Measurements from ENCODE around the gene SLX4IP. TPM values are rescaled to one million over a fixed set of nuclear protein-coding genes. Genes with fewer than 3 reads are reported as not detected.

The SLX4IP gene
- total and polyA plus RNA-seq, 2 of the 13 experiments (the other 11 are each of a cell fraction or from before 2014, with no cell fraction given), result 3.6 to 7.3 TPM

DNA sequence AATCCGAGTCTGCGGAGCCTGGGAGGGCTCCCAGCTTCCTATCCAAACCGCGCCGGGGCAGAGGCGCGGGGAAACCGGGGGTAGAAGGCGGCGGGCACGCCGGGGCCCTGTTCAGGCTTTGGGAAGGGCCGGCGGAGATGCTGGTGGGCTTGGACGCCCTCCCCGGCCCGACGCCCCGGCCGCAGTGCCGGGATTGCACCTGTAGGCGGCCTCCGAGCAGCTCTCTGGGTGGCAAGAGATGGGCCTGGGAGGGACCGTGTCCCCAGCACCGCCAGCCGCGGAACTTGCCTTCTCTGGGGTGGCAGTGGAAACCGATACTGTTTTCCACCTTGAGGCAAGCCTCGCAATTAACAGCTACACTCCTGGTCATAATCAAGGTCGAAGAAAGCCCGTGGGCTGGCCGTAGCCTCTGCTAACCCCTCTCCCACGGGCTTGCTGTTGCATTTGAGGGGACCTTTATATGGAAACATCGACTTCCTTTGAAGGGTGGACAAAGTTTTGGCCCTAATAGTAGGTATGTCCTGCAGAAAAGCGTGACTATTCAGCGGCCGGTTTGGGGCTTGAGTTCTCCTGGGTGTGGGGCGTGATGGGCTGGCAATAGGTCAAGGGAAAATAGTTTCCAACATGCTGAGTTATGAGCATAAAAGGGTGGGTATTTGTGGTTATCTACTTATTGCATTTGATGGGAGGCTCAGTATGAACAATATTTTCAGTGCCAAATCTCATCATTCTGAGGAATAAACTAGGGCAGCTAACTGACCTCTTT lies 239.8 kb downstream of the SLX4IP start (continued):
- TF ChIP-seq, protein P1, sequence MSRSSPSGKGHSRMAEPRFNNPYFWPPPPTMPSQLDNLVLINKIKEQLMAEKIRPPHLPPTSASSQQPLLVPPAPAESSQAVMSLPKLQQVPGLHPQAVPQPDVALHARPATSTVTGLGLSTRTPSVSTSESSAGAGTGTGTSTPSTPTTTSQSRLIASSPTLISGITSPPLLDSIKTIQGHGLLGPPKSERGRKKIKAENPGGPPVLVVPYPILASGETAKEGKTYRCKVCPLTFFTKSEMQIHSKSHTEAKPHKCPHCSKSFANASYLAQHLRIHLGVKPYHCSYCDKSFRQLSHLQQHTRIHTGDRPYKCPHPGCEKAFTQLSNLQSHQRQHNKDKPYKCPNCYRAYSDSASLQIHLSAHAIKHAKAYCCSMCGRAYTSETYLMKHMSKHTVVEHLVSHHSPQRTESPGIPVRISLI (CRISPR knock-in tag; IDR thresholded peaks at IDR 0.05; ENCODE audit: borderline replicate concordance), result no peak
- TF ChIP-seq ZNF432 (CRISPR knock-in tag; IDR thresholded peaks at IDR 0.05; ENCODE audit: borderline replicate concordance), result no peak
- TF ChIP-seq ZNF263 (CRISPR knock-in tag; IDR thresholded peaks at IDR 0.05), result no peak
- TF ChIP-seq MAFK (conservative IDR thresholded peaks at IDR 0.05 in 1 of 2, IDR thresholded peaks at IDR 0.05 in 1 of 2; ENCODE audit: low read length in 2 of 2), result no peak
- no peak for TF ChIP-seq ZNF30 (CRISPR knock-in tag; IDR thresholded peaks at IDR 0.05)
- TF ChIP-seq PITX1 (CRISPR knock-in tag; IDR thresholded peaks at IDR 0.05), result peak; percentile 77; the same call in 1 of the 2 replicates
- TF ChIP-seq ZNF282 (IDR thresholded peaks at IDR 0.05; ENCODE audit: partially characterized antibody), result no peak
- TF ChIP-seq ZNF326 (CRISPR knock-in tag; IDR thresholded peaks at IDR 0.05; ENCODE audit: borderline replicate concordance), result no peak
- TF ChIP-seq, protein P2, sequence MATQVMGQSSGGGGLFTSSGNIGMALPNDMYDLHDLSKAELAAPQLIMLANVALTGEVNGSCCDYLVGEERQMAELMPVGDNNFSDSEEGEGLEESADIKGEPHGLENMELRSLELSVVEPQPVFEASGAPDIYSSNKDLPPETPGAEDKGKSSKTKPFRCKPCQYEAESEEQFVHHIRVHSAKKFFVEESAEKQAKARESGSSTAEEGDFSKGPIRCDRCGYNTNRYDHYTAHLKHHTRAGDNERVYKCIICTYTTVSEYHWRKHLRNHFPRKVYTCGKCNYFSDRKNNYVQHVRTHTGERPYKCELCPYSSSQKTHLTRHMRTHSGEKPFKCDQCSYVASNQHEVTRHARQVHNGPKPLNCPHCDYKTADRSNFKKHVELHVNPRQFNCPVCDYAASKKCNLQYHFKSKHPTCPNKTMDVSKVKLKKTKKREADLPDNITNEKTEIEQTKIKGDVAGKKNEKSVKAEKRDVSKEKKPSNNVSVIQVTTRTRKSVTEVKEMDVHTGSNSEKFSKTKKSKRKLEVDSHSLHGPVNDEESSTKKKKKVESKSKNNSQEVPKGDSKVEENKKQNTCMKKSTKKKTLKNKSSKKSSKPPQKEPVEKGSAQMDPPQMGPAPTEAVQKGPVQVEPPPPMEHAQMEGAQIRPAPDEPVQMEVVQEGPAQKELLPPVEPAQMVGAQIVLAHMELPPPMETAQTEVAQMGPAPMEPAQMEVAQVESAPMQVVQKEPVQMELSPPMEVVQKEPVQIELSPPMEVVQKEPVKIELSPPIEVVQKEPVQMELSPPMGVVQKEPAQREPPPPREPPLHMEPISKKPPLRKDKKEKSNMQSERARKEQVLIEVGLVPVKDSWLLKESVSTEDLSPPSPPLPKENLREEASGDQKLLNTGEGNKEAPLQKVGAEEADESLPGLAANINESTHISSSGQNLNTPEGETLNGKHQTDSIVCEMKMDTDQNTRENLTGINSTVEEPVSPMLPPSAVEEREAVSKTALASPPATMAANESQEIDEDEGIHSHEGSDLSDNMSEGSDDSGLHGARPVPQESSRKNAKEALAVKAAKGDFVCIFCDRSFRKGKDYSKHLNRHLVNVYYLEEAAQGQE (IDR thresholded peaks at IDR 0.05; ENCODE audit: borderline replicate concordance in 1 of 2, low read depth in 1 of 2, low read length in 2 of 2), result no peak
- no peak for TF ChIP-seq AKAP8 (CRISPR knock-in tag; IDR thresholded peaks at IDR 0.05)
- peak; percentile 53; the same call in 1 of the 2 replicates for TF ChIP-seq ZNF274 (CRISPR knock-in tag; IDR thresholded peaks at IDR 0.05)
- TF ChIP-seq ZNF670 (CRISPR knock-in tag; IDR thresholded peaks at IDR 0.05; ENCODE audit: borderline replicate concordance), result peak; percentile 13; the same call in 1 of the 2 replicates
- TF ChIP-seq, protein P3, sequence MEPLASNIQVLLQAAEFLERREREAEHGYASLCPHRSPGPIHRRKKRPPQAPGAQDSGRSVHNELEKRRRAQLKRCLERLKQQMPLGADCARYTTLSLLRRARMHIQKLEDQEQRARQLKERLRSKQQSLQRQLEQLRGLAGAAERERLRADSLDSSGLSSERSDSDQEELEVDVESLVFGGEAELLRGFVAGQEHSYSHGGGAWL (CRISPR knock-in tag; IDR thresholded peaks at IDR 0.05), result peak; percentile 81
- TF ChIP-seq HMG20B (CRISPR knock-in tag; conservative IDR thresholded peaks at IDR 0.05), result 0 out of 2 replicates have a peak, but pooled peaks have one; percentile 38
- TF ChIP-seq SAP130 (CRISPR knock-in tag; IDR thresholded peaks at IDR 0.05; ENCODE audit: low read depth), result 0 out of 2 replicates have a peak, but pooled peaks have one; percentile 34
- peak; percentile 98 for TF ChIP-seq AGO2 (optimal IDR thresholded peaks at IDR 0.05; ENCODE audit: low read depth, low read length)
- TF ChIP-seq ZNF598 (CRISPR knock-in tag; IDR thresholded peaks at IDR 0.05; ENCODE audit: borderline replicate concordance), result peak; percentile 94
- TF ChIP-seq HNF4G (IDR thresholded peaks at IDR 0.05; ENCODE audit: borderline replicate concordance, low read depth, low read length), result no peak
- TF ChIP-seq HNF4G (CRISPR knock-in tag; IDR thresholded peaks at IDR 0.05; ENCODE audit: borderline replicate concordance, low read depth), result no peak
- TF ChIP-seq SETDB1 (CRISPR knock-in tag; IDR thresholded peaks at IDR 0.05; ENCODE audit: borderline replicate concordance), result no peak
- peak; percentile 70 for TF ChIP-seq BCL6 (CRISPR knock-in tag; IDR thresholded peaks at IDR 0.05)
- TF ChIP-seq, protein P4, sequence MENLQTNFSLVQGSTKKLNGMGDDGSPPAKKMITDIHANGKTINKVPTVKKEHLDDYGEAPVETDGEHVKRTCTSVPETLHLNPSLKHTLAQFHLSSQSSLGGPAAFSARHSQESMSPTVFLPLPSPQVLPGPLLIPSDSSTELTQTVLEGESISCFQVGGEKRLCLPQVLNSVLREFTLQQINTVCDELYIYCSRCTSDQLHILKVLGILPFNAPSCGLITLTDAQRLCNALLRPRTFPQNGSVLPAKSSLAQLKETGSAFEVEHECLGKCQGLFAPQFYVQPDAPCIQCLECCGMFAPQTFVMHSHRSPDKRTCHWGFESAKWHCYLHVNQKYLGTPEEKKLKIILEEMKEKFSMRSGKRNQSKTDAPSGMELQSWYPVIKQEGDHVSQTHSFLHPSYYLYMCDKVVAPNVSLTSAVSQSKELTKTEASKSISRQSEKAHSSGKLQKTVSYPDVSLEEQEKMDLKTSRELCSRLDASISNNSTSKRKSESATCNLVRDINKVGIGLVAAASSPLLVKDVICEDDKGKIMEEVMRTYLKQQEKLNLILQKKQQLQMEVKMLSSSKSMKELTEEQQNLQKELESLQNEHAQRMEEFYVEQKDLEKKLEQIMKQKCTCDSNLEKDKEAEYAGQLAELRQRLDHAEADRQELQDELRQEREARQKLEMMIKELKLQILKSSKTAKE (CRISPR knock-in tag; IDR thresholded peaks at IDR 0.05; ENCODE audit: borderline replicate concordance), result no peak
- TF ChIP-seq MEIS1 (CRISPR knock-in tag; IDR thresholded peaks at IDR 0.05; ENCODE audit: borderline replicate concordance), result no peak
